H1 (cell line): ENCODE results near the gene TGM2. TPM values are rescaled to one million over a fixed set of nuclear protein-coding genes. Genes with fewer than 3 reads are reported as not detected.

Source experiments
- CTCF ChIA-PET: fragments of 300-600 bp; sonication (Branson Sonifier 250); formaldehyde crosslinking; loops from one replicate; lab custom pipeline; 2021; ENCODE audit not compliant: partially characterized antibody; lab: Charles Lee
- POLR2A ChIA-PET: fragments of 300-600 bp; sonication (Branson Sonifier 250); formaldehyde crosslinking; loops from one replicate; lab custom pipeline; 2021; ENCODE audit warnings: inconsistent platforms; ENCODE audit not compliant: partially characterized antibody; lab: Charles Lee
- DNase-seq, 2 experiments: peaks; one replicate each; pipeline versions ENCODE4 v3.0.0 to v3.0.0-alpha.2; 2010 to 2022; ENCODE audit warnings: low spot score in 2 of 2, low read depth in 1 of 2, mixed read lengths in 1 of 2
- FAIRE-seq: peaks from 2 replicates; lab custom pipeline; 2011; peaks lifted over from hg19 to GRCh38; lab: Jason Lieb, UNC
- H2AFZ ChIP-seq: 2 replicates; pipeline ENCODE4 v1.8.1; 2012; ENCODE audit warnings: low read length, inconsistent platforms
- H2AK5ac ChIP-seq: 2 replicates; pipeline ENCODE4 v1.6.1; 2013; ENCODE audit warnings: low read depth, low read length
- H2BK120ac ChIP-seq: replicated peaks from 2 replicates; pipeline ENCODE3; 2013; ENCODE audit warnings: low read depth, low read length, inconsistent platforms
- H2BK12ac ChIP-seq: 2 replicates; pipeline ENCODE4 v1.6.1; 2013; ENCODE audit warnings: low read depth, low read length
- H2BK15ac ChIP-seq: 2 replicates; pipeline ENCODE4 v1.6.1; 2013; ENCODE audit warnings: low read length
- H2BK20ac ChIP-seq: 2 replicates; pipeline ENCODE4 v1.6.1; 2013; ENCODE audit warnings: low read length
- H2BK5ac ChIP-seq: 2 replicates; pipeline ENCODE4 v1.6.1; 2013; ENCODE audit warnings: low read depth, low read length
- H3K14ac ChIP-seq: 2 replicates; pipeline ENCODE4 v1.6.1; 2013; ENCODE audit warnings: inconsistent platforms; ENCODE audit not compliant: insufficient read length
- H3K18ac ChIP-seq: 2 replicates; pipeline ENCODE4 v1.6.1; 2013; ENCODE audit warnings: low read length; ENCODE audit errors: extremely low read depth
- H3K23ac ChIP-seq: 2 replicates; pipeline ENCODE4 v1.6.1; 2013; ENCODE audit warnings: inconsistent platforms; ENCODE audit not compliant: insufficient read length
- H3K23me2 ChIP-seq: 2 replicates; pipeline ENCODE4 v1.6.1; 2013; ENCODE audit warnings: low read depth, low read length
- H3K27ac ChIP-seq: 2 replicates; pipeline ENCODE4 v1.6.1; 2011; ENCODE audit warnings: low read depth, low read length, inconsistent platforms
- H3K27me3 ChIP-seq, 4 experiments: replicated peaks in 1 of 4; 1 replicate in 1 of 4; 2 replicates in 3 of 4; pipeline versions ENCODE4 v1.6.1 to v1.8.1; 2011 to 2013; ENCODE audit warnings: low read length in 3 of 4, mild to moderate bottlenecking in 3 of 4, inconsistent platforms in 2 of 4, mixed read lengths in 2 of 4, moderate library complexity in 1 of 4; ENCODE audit not compliant: control insufficient read depth in 3 of 4, insufficient read depth in 3 of 4; ENCODE audit errors: extremely low read depth in 1 of 4
- H3K36me3 ChIP-seq, 4 experiments: 2 replicates each; pipeline versions ENCODE4 v1.6.1 to v1.8.1; 2011 to 2013; ENCODE audit warnings: mild to moderate bottlenecking in 4 of 4, low read length in 3 of 4, moderate library complexity in 2 of 4, control low read depth in 1 of 4, inconsistent platforms in 1 of 4; ENCODE audit not compliant: insufficient read depth in 4 of 4, control insufficient read depth in 2 of 4
- H3K4ac ChIP-seq: replicated peaks from 2 replicates; pipeline ENCODE3; 2013; ENCODE audit warnings: low read length, low read depth, mixed read lengths, inconsistent platforms; ENCODE audit not compliant: insufficient read length
- H3K4me1 ChIP-seq, 4 experiments: replicated peaks in 1 of 4; 1 replicate in 1 of 4; 2 replicates in 3 of 4; pipeline versions ENCODE4 v1.6.1 to v1.8.1; 2011 to 2013; ENCODE audit warnings: low read length in 3 of 4, inconsistent platforms in 2 of 4, mixed read lengths in 1 of 4; ENCODE audit not compliant: insufficient read depth in 4 of 4, control insufficient read depth in 3 of 4
- H3K4me2 ChIP-seq, 2 experiments: 2 replicates each; pipeline versions ENCODE4 v1.6.1 to v1.8.1; 2011 to 2013; ENCODE audit warnings: low read depth in 2 of 2, low read length in 2 of 2, control low read depth in 1 of 2, inconsistent platforms in 1 of 2, mild to moderate bottlenecking in 1 of 2; ENCODE audit not compliant: insufficient read depth in 1 of 2
- H3K4me3 ChIP-seq, 4 experiments: fragments of 200-600, 300-600 bp in 1 of 4; sonication (generic), shearing (Covaris generic), sonication (Bioruptor Twin) in 1 of 4; 2 replicates each; pipeline versions ENCODE4 v1.5.1 to v1.8.1; 2011 to 2016; ENCODE audit warnings: low read length in 4 of 4, low read depth in 3 of 4, control low read depth in 2 of 4, inconsistent platforms in 2 of 4, mild to moderate bottlenecking in 2 of 4, mixed read lengths in 1 of 4, moderate library complexity in 1 of 4; ENCODE audit not compliant: insufficient read depth in 2 of 4; ENCODE audit errors: extremely low read depth in 1 of 4
- H3K56ac ChIP-seq: replicated peaks from 2 replicates; pipeline ENCODE3; 2013; ENCODE audit warnings: low read depth, mild to moderate bottlenecking, mixed read lengths, low read length, inconsistent platforms; ENCODE audit not compliant: insufficient read length
- H3K79me1 ChIP-seq: 2 replicates; pipeline ENCODE4 v1.6.1; 2013; ENCODE audit warnings: low read depth, low read length, control low read depth
- H3K79me2 ChIP-seq, 2 experiments: 2 replicates each; pipeline versions ENCODE4 v1.6.1 to v1.8.1; 2012 to 2013; ENCODE audit warnings: low read length in 2 of 2, mild to moderate bottlenecking in 2 of 2, inconsistent platforms in 1 of 2; ENCODE audit not compliant: insufficient read depth in 2 of 2, control insufficient read depth in 1 of 2
- H3K9ac ChIP-seq, 4 experiments: replicated peaks in 1 of 4; 1 replicate in 1 of 4; 2 replicates in 3 of 4; pipeline versions ENCODE4 v1.6.1 to v1.8.1; 2011 to 2013; ENCODE audit warnings: low read depth in 3 of 4, low read length in 3 of 4, control low read depth in 2 of 4, mild to moderate bottlenecking in 2 of 4, moderate library complexity in 2 of 4, inconsistent platforms in 1 of 4; ENCODE audit errors: extremely low read depth in 1 of 4
- H3K9me3 ChIP-seq, 2 experiments: 2 replicates each; pipeline versions ENCODE4 v1.6.1 to v1.8.1; 2012 to 2013; ENCODE audit warnings: mild to moderate bottlenecking in 2 of 2, moderate library complexity in 2 of 2, control low read depth in 1 of 2, inconsistent platforms in 1 of 2, low read depth in 1 of 2, low read length in 1 of 2, mixed read lengths in 1 of 2; ENCODE audit not compliant: insufficient read depth in 2 of 2
- H4K20me1 ChIP-seq, 2 experiments: replicated peaks in 1 of 2; 2 replicates each; pipeline versions ENCODE3 to v1.8.1; 2011 to 2013; ENCODE audit warnings: inconsistent platforms in 2 of 2, low read length in 2 of 2, mild to moderate bottlenecking in 1 of 2; ENCODE audit not compliant: insufficient read depth in 2 of 2, control insufficient read depth in 1 of 2
- H4K5ac ChIP-seq: 2 replicates; pipeline ENCODE4 v1.6.1; 2013; ENCODE audit warnings: low read length, low read depth, mixed read lengths, inconsistent platforms; ENCODE audit not compliant: insufficient read length
- H4K8ac ChIP-seq: 2 replicates; pipeline ENCODE4 v1.8.0; 2013; ENCODE audit warnings: mild to moderate bottlenecking, moderate library complexity, low read length, inconsistent platforms; ENCODE audit not compliant: insufficient read depth; ENCODE audit errors: extremely low read depth
- H4K91ac ChIP-seq: replicated peaks from 2 replicates; pipeline ENCODE3; 2013; ENCODE audit warnings: low read length, mixed read lengths, inconsistent platforms; ENCODE audit not compliant: insufficient read length
- CHD2 ChIP-seq: IDR thresholded peaks from 2 replicates; pipeline ENCODE4 v1.6.1; 2012; ENCODE audit warnings: low read length, improper control_type of control experiment
- CTBP2 ChIP-seq: IDR thresholded peaks from 2 replicates; pipeline ENCODE4 v1.7.0; 2011; ENCODE audit warnings: borderline replicate concordance, mild to moderate bottlenecking, moderate library complexity, mixed read lengths, low read length; ENCODE audit not compliant: insufficient read depth, insufficient read length
- KDM4A ChIP-seq: IDR thresholded peaks from one replicate; pipeline ENCODE4 v1.7.1; 2012; ENCODE audit warnings: low read depth, mild to moderate bottlenecking, moderate library complexity, low read length, inconsistent platforms; ENCODE audit not compliant: severe bottlenecking
- PHF8 ChIP-seq: fragments of 200-600 bp; sonication (generic); conservative IDR thresholded peaks from 2 replicates; pipeline ENCODE4 v1.7.1; 2012; ENCODE audit warnings: low read depth, mild to moderate bottlenecking, inconsistent platforms, low read length, moderate library complexity
- RAD21 ChIP-seq, 2 experiments: IDR thresholded peaks in 1 of 2; conservative IDR thresholded peaks in 1 of 2; 2 replicates each; pipeline ENCODE4 v1.6.1; 2011; ENCODE audit warnings: low read depth in 2 of 2, low read length in 2 of 2, improper control_type of control experiment in 1 of 2, inconsistent platforms in 1 of 2, mild to moderate bottlenecking in 1 of 2, moderate library complexity in 1 of 2
- SUZ12 ChIP-seq: fragments of 200-600 bp; sonication (generic); IDR thresholded peaks from 2 replicates; pipeline ENCODE4 v1.6.1; 2012; ENCODE audit warnings: mild to moderate bottlenecking, inconsistent platforms, low read length, moderate library complexity, mixed read lengths
- USF2 ChIP-seq: IDR thresholded peaks from 2 replicates; pipeline ENCODE4 v1.6.1; 2011; ENCODE audit warnings: low read length, improper control_type of control experiment
- ZNF274 ChIP-seq: IDR thresholded peaks from 2 replicates; pipeline ENCODE4 v1.7.0; 2012; ENCODE audit warnings: low read length, borderline replicate concordance; ENCODE audit errors: extremely low read depth
- WGBS, 2 experiments: shearing (Covaris generic) in 1 of 2; methylation state at CpG; one replicate each; pipeline versions ENCODE4 v1.1.6 to v1.1.7; 2013 to 2015; ENCODE audit warnings: low lambda C conversion rate in 2 of 2, mixed read lengths in 2 of 2, inconsistent platforms in 1 of 2, low coverage in 1 of 2, missing lambda C conversion rate in 1 of 2; ENCODE audit not compliant: insufficient replicate concordance in 2 of 2, insufficient coverage in 1 of 2, insufficient read length in 1 of 2; ENCODE audit errors: extremely low coverage in 1 of 2, missing lambda C conversion rate in 1 of 2; 5-methylcytosine and 5-hydroxymethylcytosine counted together
- polyA plus RNA-seq, 7 experiments: library from polyadenylated mRNA; depleted of rRNA in 3 of 7; stranded (reverse) in 5 of 7; unstranded in 2 of 7; fragments of >200 nt in 5 of 7; fragments of 200-250 nt in 2 of 7; gene quantifications; 1 replicate in 5 of 7; 2 replicates in 1 of 7; 4 replicates in 1 of 7; pipeline versions ENCODE4 v1.2.1 to v1.2.3, GENCODE V29; 2011 to 2013; ENCODE audit warnings: missing spikeins in 2 of 7, mixed read lengths in 2 of 7
- total RNA-seq: library from RNA; stranded (reverse); fragmentation: NEBNext Ultra II Directional; extraction: Animal tissue kit (Norgen Biotek cat#: 25700); gene quantifications from 2 replicates; pipeline ENCODE4 v1.2.1, GENCODE V29; 2021

TGM2 gene
- total and polyA plus RNA-seq, 2 of the 8 experiments (the other 6 are each of a cell fraction or from before 2014, with no cell fraction given), result 0.86 to 1.0 TPM

- WGBS, 2 experiments, result 91% methylated on average over 8 of the region's 8 CpGs; no CpG with 5 or more reads in 1 of the 2 experiments
- Histone ChIP-seq H3K79me2 (no peaks in the 10 kb centered on the region), H3K23me2 (no peaks in the 10 kb centered on the region), H3K23ac (no peak overlapping the region), H2BK12ac (no peak overlapping the region), H4K20me1 (no peaks in the 10 kb centered on the region), H3K9me3 (no peaks in the 10 kb centered on the region), H3K4me2 (no peak overlapping the region), H3K27ac (no peak overlapping the region), H2BK5ac (no peak overlapping the region), H3K4me1 (no peaks in the 10 kb centered on the region), H2BK120ac (no peak overlapping the region), H3K4me3 (no peak overlapping the region), H3K27me3 (no peaks in the 10 kb centered on the region), H2BK15ac (no peak overlapping the region), H2AFZ (no peak overlapping the region), H4K5ac (no peak overlapping the region), H4K8ac (no peak overlapping the region), H3K79me1 (no peaks in the 10 kb centered on the region), H3K9ac (no peak overlapping the region), H2BK20ac (no peak overlapping the region), H3K36me3 (no peaks in the 10 kb centered on the region), H3K14ac (no peak overlapping the region), H2AK5ac (no peak overlapping the region), H3K4ac (no peak overlapping the region), H3K18ac (no peak overlapping the region), H4K91ac (no peak overlapping the region), H3K56ac (no peak overlapping the region)
- peak in 1 of 2 experiments; percentile 24 for DNase-seq
- POLR2A ChIA-PET, result no interaction called here
- CTCF ChIA-PET, result interaction anchor here (0.8 to 7.5 kb wide), 5 partner anchors 15 to 109 kb away, joined by 3 to 198 read pairs (median 4); no protein-coding TSS in a partner anchor
- FAIRE-seq, result no peak
- TF ChIP-seq USF2 (no peak), RAD21 (IDR thresholded peaks at IDR 0.05 in 1 of 2, conservative IDR thresholded peaks at IDR 0.05 in 1 of 2; ENCODE audit: low read depth in 2 of 2, low read length in 2 of 2) (no peak), KDM4A (no peak), ZNF274 (no peak), SUZ12 (no peak), CHD2 (no peak), CTBP2 (no peak), PHF8 (no peak)
These were observed 54.4 kb downstream of the TGM2 start for GRCh38 chr20:38110525-38111178.
